HG03139 (cell line): ENCODE measurements around the gene TIMM44.

ENCODE experiments used
- ATAC-seq: cut with Tn5 transposase; IDR thresholded peaks from one replicate; pipeline ENCODE4 v1.9.1; 2021; ENCODE audit not compliant: unreplicated experiment

The TIMM44 gene

DNA sequence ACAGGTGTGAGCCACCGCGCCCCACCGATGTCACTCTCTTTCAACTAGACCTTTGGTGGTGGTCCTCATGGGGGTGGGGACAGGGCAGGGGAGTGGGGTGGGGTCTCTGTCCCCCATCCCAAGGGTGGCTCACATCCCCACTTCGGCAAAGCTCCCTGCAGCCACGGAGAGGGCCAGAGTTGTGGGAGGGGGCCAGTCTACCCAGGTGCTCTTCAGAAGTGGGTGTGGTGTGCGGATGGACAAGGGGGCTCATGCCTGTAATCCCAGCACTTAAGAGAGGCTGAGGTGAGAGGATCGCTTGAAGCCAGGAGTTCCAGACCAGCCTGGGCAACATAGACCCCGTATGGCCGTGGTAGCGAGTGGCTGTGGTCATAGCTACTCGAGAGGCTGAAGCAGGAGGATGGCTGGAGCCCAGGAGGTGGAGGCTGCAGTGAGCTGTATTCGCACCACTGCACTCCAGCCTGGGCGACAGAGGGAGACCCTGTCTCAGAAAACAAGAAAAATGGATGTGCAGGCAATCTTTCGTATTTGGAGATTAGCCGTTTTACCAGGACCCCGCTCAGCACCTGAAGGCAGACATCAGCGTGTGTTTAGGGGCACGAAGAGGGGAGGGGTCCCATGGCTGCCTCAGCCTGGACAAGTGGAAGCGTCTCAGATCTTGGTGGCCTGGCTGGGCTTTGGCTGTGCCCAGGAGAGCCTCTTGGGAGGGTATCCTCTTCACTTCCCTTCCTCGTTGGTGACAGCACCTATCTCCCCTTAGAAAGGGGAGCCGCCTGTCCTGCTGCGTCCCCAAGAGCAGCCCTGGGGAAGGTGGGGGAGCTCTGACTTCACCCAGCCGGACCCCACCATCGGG is 28.0 kb downstream of the TIMM44 start:
- ATAC-seq = no peak

DNA sequence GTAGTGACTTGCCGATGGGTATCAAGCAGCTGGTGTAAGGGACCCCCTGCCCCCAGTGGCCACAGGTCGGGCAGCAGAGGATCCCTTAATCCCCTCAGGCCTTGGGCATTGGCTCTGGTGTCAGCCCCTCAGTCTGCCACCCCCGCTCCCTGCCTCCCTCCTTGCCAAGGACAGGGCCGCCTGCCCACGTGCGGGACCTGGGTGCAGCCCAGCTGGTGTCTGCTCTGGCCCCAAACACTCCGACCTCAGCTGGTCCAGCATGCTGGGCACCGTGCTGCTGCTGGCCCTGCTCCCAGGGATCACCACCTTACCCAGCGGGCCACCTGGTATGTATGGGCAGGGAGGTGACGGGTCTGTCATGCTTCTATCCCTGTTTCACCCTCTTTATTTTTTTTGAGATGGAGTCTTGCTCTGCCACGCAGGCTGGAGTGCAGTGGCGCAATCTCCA is 28.8 kb downstream of the TIMM44 start, which contains the start of gene TGFBR3L:
Gene TGFBR3L, plus strand, starts transcription at position 233 of the 448 bp plus-strand sequence.
- ATAC-seq = no peak

DNA sequence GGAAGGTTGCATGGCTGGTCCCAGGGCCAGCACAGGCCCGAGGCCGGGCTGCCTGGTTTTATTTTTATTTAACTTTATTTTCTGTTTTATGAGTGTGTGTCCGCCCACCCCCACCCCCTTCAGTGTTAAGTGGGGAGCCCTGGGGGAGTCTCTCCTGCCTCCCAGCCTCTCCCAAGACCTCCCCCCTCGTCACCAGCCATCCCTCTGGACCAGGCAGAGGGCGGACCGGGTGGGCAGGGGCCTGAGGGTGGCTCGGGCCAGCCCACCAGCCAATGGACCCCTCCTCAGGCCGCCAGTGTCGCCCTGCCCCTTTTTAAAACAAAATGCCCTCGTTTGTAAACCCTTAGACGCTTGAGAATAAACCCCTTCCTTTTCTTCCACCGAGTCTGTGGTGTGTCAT is 29.4 kb downstream of the TIMM44 start:
- ATAC-seq = no peak

DNA sequence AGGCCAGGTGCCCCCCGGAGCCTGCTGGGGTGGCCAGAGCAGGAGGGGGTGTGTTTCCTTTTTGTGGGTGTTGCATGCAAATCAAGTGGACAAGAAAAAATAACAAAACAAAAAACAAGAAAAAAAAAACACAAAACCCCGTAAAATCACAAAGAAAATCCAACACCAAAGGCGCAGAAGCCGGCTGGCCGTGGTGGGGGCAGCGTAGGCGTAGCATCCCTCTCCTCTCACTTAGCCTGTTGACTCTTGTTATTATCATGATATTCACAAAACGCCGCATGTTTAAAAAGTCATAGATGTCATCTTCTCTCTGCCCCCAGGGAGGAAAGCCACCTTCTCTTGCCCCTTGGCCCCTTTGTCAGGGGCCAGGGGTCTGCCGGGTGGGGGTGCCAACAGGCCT is 29.8 kb downstream of the TIMM44 start:
- ATAC-seq = no peak

- no peak for ATAC-seq
Measured at GRCh38 chr19:7912697-7913564, 30.5 kb downstream of the TIMM44 start.

DNA sequence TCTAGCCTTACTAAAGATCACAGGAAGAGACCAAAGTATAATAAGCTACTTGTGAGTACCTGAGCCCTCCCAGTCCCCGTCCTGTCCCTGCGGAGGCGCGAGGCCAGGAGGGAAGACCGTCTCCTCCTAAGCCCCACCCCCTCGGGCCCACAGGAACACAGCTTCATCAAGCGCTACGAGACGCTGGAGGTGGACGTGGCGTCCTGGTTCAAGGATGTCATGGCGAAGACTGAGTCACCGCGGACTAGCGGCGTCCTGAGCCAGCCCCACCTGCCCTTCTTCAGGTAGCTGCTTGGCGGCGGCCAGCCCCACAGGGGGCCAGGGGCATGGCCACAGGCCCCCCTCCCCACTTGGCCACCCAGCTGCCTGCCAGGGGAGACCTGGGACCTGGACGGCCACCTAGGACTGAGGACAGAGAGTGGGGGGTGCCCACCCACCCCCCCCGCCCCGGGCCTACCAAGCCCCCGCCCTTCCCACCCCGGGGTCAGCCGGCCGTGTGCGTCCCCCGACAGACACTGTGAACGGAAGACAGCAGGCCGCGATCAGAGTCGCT is 31.2 kb downstream of the TIMM44 start:
- no peak for ATAC-seq

DNA sequence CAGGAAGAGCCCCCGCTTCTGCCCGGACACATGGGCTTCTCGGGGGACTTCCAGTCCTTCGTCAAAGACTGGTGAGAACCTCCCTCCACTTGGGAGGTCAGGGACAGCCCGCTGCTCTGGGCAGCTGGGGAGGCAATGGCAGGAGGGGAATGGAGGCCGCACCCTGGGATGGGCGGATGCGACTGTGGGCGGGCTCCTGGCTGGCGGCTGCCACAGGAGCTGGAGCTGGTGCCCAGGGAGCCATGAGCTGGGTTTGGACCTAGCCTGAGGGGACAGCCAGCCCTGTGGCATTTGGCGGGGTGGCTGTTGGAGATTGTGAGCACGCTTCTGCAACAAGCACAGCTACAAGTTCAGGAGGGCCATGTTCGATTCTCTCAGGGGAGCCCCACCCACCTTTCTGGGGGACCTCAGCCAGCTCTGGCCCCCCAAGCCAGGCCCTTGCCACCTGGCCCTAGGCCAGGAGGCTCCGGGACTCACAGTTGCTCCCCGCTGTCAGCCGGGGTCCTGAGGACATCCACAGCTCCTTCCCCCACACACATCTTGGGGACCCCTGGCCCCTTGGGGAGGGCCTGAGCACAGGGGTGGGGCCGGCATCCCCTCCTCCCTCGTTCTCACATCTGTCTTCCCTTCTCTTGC is 31.8 kb downstream of the TIMM44 start:
- ATAC-seq = no peak

DNA sequence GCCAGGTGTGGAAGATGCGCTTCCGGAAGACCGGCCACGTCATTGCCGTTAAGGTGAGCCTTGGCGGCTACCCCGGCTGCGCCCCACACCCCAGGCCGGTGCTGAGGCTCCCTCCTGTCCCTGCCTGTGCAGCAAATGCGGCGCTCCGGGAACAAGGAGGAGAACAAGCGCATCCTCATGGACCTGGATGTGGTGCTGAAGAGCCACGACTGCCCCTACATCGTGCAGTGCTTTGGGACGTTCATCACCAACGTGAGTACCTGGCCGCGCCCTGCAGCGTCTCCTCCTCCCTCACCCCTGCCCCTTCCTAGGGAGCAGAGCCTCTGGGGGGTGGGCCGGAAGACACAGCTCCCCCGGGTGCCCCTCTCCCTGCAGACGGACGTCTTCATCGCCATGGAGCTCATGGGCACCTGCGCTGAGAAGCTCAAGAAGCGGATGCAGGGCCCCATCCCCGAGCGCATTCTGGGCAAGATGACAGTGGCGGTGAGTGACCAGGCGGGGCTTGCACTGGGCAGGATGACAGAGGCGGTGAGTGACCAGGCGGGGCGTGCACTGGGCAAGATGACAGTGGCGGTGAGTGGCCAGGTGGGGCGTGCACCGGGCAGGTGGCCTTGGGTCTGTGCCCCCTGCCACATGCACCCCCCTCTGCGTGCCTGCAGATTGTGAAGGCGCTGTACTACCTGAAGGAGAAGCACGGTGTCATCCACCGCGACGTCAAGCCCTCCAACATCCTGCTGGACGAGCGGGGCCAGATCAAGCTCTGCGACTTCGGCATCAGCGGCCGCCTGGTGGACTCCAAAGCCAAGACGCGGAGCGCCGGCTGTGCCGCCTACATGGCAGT is 32.9 kb downstream of the TIMM44 start:
- ATAC-seq = no peak

DNA sequence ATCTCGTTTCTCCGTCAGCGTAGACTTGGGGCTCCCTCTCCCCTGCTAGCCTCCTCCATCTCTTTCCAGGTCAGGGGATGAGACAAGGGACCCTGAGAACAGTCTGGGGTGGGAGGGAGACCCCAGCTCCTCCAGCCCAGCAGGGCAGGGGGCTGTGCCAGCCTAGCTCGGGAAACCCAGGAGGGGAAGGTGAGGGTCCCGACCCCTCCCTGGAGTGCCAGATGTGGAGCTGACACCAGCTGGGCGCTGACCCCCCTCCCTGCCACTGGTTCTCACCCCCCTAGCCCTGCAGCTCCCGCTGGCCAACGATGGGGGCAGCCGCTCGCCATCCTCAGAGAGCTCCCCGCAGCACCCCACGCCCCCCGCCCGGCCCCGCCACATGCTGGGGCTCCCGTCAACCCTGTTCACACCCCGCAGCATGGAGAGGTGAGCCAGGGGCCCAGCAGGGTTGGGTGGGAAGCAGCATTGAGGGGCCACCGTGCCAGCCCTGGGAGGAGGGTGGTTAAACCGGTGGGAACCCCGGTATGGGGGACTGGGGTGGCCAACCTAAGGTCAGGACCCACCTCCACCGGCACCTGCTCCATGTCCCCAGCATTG is 33.9 kb downstream of the TIMM44 start:
- ATAC-seq = no peak

- no peak for ATAC-seq
Measured at GRCh38 chr19:7908742-7909461, 34.6 kb downstream of the TIMM44 start.

GRCh38 chr19:7908078-7908699 is 35.3 kb downstream of the TIMM44 start:
- no peak for ATAC-seq

DNA sequence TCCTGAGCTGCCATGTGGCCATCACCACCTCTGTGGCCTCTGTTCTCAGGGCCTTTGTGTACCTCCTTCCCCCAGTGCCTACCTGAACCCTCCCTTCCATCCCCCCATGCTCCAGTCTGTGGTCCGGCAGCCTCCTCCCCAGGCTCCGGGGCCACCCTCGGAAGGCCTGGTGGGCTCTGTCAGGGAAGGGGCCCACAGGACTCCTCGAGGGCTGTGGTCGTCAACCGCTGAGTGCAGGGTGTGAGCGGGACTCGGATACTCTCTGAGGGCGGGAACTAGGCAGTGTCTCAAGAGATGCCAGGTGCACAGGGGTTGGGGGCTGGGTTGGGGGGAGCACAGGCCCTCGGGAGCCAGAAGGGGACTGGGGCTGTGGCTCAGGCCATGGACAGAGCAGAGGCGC is 35.9 kb downstream of the TIMM44 start:
- no peak for ATAC-seq

- ATAC-seq = no peak
Measured at GRCh38 chr19:7907122-7907521, 36.3 kb downstream of the TIMM44 start.

- no peak for ATAC-seq
Measured at GRCh38 chr19:7905859-7906258, 37.6 kb downstream of the TIMM44 start.

GRCh38 chr19:7905268-7905667 is 38.2 kb downstream of the TIMM44 start:
- ATAC-seq = no peak

GRCh38 chr19:7904074-7905020 is 39.1 kb downstream of the TIMM44 start:
- peak; percentile 14 for ATAC-seq

GRCh38 chr19:7903244-7904073 is 40.0 kb downstream of the TIMM44 start, which contains the start of gene MAP2K7:
Gene MAP2K7 (plus strand): TSS chr19:7903877. CDS start chr19:7903945, 68 bp downstream.
- ATAC-seq = peak; percentile 82
